Neural cell (in vitro differentiated cells): ENCODE results near the gene NR0B1. TPM values are rescaled to one million over a fixed set of nuclear protein-coding genes. Genes with fewer than 3 reads are reported as not detected.

ENCODE experiments used
- H2AFZ ChIP-seq: fragments of 200-600, 300-800 bp; sonication (generic), shearing (Covaris generic); 2 replicates; pipeline ENCODE4 v1.6.0; 2014; ENCODE audit warnings: low read depth, mild to moderate bottlenecking, antibody characterized with exemption, low read length, moderate library complexity
- H3F3A ChIP-seq: fragments of 200-600 bp; shearing (Covaris generic); 2 replicates; pipeline ENCODE4 v1.6.1; 2016; ENCODE audit warnings: mild to moderate bottlenecking, moderate library complexity, mixed read lengths, antibody characterized with exemption, low read length; ENCODE audit not compliant: insufficient read depth, poor library complexity, severe bottlenecking
- H3K27ac ChIP-seq: fragments of 200-600, 300-800 bp; sonication (generic), shearing (Covaris generic); 2 replicates; pipeline ENCODE4 v1.5.1; 2014; ENCODE audit warnings: mild to moderate bottlenecking, low read length, moderate library complexity
- H3K27me3 ChIP-seq: fragments of 300-800, 200-600 bp; sonication (generic), shearing (Covaris generic); 2 replicates; pipeline ENCODE4 v1.6.0; 2014; ENCODE audit warnings: mild to moderate bottlenecking, low read depth, low read length, moderate library complexity; ENCODE audit not compliant: insufficient read depth
- H3K36me3 ChIP-seq: fragments of 300-800, 200-600 bp; sonication (generic), shearing (Covaris generic); 2 replicates; pipeline ENCODE4 v1.5.1; 2014; ENCODE audit warnings: mild to moderate bottlenecking, antibody characterized with exemption, low read length, moderate library complexity; ENCODE audit not compliant: insufficient read depth
- H3K4me2 ChIP-seq: fragments of 300-800, 200-600 bp; sonication (generic), shearing (Covaris generic); 2 replicates; pipeline ENCODE4 v1.6.0; 2014; ENCODE audit warnings: mild to moderate bottlenecking, low read length
- H3K4me3 ChIP-seq: fragments of 300-800, 200-600 bp; sonication (generic), shearing (Covaris generic); 2 replicates; pipeline ENCODE4 v1.5.1; 2014; ENCODE audit warnings: mild to moderate bottlenecking, low read length, moderate library complexity
- H3K79me2 ChIP-seq: fragments of 200-600 bp; shearing (Covaris generic); replicated peaks from 2 replicates; pipeline ENCODE4 v1.6.0; 2014; ENCODE audit warnings: mild to moderate bottlenecking, low read length, moderate library complexity; ENCODE audit not compliant: insufficient read depth
- H3K9ac ChIP-seq: fragments of 300-800, 200-600 bp; sonication (generic), shearing (Covaris generic); 2 replicates; pipeline ENCODE4 v1.6.1; 2016; ENCODE audit warnings: mild to moderate bottlenecking, low read length, mixed read lengths
- H3K9me2 ChIP-seq: fragments of 200-600 bp; shearing (Covaris generic); 2 replicates; pipeline ENCODE4 v1.6.1; 2016; ENCODE audit warnings: mild to moderate bottlenecking, low read length, mixed read lengths; ENCODE audit not compliant: insufficient read depth
- H3K9me3 ChIP-seq: fragments of 200-600, 300-800 bp; sonication (generic), shearing (Covaris generic); 2 replicates; pipeline ENCODE4 v1.6.1; 2016; ENCODE audit warnings: mild to moderate bottlenecking, mixed run types, low read length, moderate library complexity, mixed read lengths
- H4K20me1 ChIP-seq: fragments of 200-600 bp; shearing (Covaris generic); 2 replicates; pipeline ENCODE4 v1.6.1; 2016; ENCODE audit warnings: mild to moderate bottlenecking, mixed run types; ENCODE audit not compliant: insufficient read depth
- CTCF ChIP-seq: fragments of 450-650 bp; IDR thresholded peaks from 2 replicates; pipeline ENCODE4 v1.5.1; 2014; ENCODE audit warnings: antibody characterized with exemption, mild to moderate bottlenecking, moderate library complexity; ENCODE audit not compliant: poor library complexity, severe bottlenecking
- EP300 ChIP-seq: fragments of 450-650 bp; conservative IDR thresholded peaks from 2 replicates; pipeline ENCODE4 v1.6.1; 2014; ENCODE audit warnings: antibody characterized with exemption, mild to moderate bottlenecking, moderate library complexity; ENCODE audit not compliant: poor library complexity, severe bottlenecking
- EZH2 ChIP-seq: fragments of 200-600, 300-800 bp; shearing (Covaris generic), sonication (generic); IDR thresholded peaks from 2 replicates; pipeline ENCODE4 v1.6.1; 2014; ENCODE audit warnings: antibody characterized with exemption, low read length, borderline replicate concordance, mild to moderate bottlenecking; ENCODE audit not compliant: insufficient read depth, poor library complexity, severe bottlenecking
- MXI1 ChIP-seq: fragments of 450-650 bp; conservative IDR thresholded peaks from 2 replicates; pipeline ENCODE4 v1.6.1; 2014; ENCODE audit warnings: antibody characterized with exemption, mild to moderate bottlenecking; ENCODE audit not compliant: poor library complexity, severe bottlenecking
- POLR2AphosphoS5 ChIP-seq: IDR thresholded peaks from 2 replicates; pipeline ENCODE4 v1.6.1; 2012
- RAD21 ChIP-seq: fragments of 450-650 bp; conservative IDR thresholded peaks from 2 replicates; pipeline ENCODE4 v1.6.1; 2014; ENCODE audit warnings: antibody characterized with exemption, mild to moderate bottlenecking, moderate library complexity
- REST ChIP-seq: IDR thresholded peaks from 2 replicates; pipeline ENCODE4 v1.6.1; 2012; ENCODE audit warnings: borderline replicate concordance
- SMC3 ChIP-seq: fragments of 450-650 bp; conservative IDR thresholded peaks from 2 replicates; pipeline ENCODE4 v1.6.1; 2014; ENCODE audit warnings: antibody characterized with exemption, mild to moderate bottlenecking, moderate library complexity; ENCODE audit not compliant: poor library complexity
- TAF1 ChIP-seq: IDR thresholded peaks from 2 replicates; pipeline ENCODE4 v1.6.1; 2012; ENCODE audit warnings: low read depth
- polyA plus RNA-seq: library from polyadenylated mRNA; depleted of rRNA; stranded (reverse); fragments of >200 nt; gene quantifications from 2 replicates; pipeline ENCODE4 v1.2.3, GENCODE V29; 2014

Gene NR0B1
- polyA plus RNA-seq, 1 donor from 2014 or later, result not detected

- no peaks in the 10 kb centered on the region for H3F3A ChIP-seq
- H3K9ac ChIP-seq, result no peak overlapping the region
- H2AFZ ChIP-seq, result no peak overlapping the region
- H3K27ac ChIP-seq, result no peak overlapping the region
- no peaks in the 10 kb centered on the region for H3K36me3 ChIP-seq
- no peak overlapping the region for H3K4me3 ChIP-seq
- H4K20me1 ChIP-seq, result no peaks in the 10 kb centered on the region
- no peaks in the 10 kb centered on the region for H3K9me3 ChIP-seq
- no peak overlapping the region for H3K4me2 ChIP-seq
- TF ChIP-seq REST (no peak), POLR2AphosphoS5 (no peak), CTCF (no peak), MXI1 (no peak), TAF1 (no peak), SMC3 (no peak), EP300 (no peak), EZH2 (no peak), RAD21 (no peak)
- no peaks in the 10 kb centered on the region for H3K9me2 ChIP-seq
- H3K79me2 ChIP-seq, result no peaks in the 10 kb centered on the region
- peaks cover 28% of the 10 kb centered on the region for H3K27me3 ChIP-seq
Measured at GRCh38 chrX:30310429-30311206, 1.4 kb upstream of the NR0B1 start.

DNA sequence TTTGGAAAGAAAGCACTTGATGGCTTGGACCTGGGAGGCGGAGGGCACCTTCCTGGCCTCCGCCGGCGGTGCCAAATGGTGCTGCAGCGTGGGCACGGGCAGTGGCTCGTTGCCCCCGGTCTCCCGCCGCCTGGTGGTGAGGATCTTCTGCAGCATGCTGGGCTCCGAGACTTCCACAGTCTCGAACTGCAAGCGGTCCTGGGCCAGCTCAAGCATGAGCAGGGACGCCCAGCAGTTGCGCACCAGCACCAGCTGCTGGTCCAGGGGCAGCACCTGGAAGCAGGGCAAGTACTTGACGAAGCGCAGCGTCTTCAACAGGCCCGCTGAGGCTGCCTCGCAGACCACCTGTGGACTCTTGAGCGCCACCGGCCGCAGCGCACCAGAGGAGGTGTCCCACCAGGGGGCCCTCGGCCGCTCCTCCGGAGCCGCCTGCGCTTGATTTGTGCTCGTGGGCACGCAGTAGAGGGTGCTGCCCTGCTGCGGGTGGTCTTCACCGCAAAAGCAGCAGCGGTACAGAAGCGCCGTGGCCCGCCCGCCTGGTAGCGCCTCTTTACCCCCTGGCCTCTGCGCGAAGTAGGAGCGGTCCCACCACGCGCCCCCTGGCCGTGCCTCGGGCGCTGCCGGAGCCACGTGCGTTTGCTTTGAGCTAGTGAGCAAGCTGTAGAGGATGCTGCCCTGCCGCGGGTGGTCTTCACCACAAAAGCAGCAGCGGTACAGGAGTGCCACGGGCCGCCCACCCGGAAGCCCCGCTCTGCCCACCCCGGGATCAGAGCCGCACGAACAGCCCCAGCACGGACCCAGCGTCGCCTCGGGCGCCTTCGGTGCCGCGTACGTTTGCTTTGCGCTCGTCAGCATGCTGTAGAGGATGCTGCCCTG is 689 bp downstream of the NR0B1 start:
- Histone ChIP-seq H2AFZ (no peak overlapping the region), H4K20me1 (no peaks in the 10 kb centered on the region), H3F3A (no peaks in the 10 kb centered on the region), H3K27me3 (peaks cover 28% of the 10 kb centered on the region), H3K27ac (no peak overlapping the region), H3K79me2 (no peaks in the 10 kb centered on the region), H3K9me3 (no peaks in the 10 kb centered on the region), H3K9ac (peak overlapping the region; percentile 23), H3K4me2 (peak overlapping the region; percentile 48), H3K9me2 (no peaks in the 10 kb centered on the region), H3K4me3 (peak overlapping the region; percentile 74), H3K36me3 (no peaks in the 10 kb centered on the region)
- TF ChIP-seq CTCF, result peak; percentile 42
- peak; percentile 52 for TF ChIP-seq MXI1
- TF ChIP-seq EZH2, result no peak
- TF ChIP-seq SMC3, result peak; percentile 10
